Ramos (cell line): ENCODE results near the gene NOL9.

Experiments
- in situ Hi-C: fragments of 300-500 bp; cut with MboI; formaldehyde crosslinking; loops from one replicate; pipeline ENCODE4 v1.14.3; 2022; ENCODE audit warnings: low sequenced_read_pairs; ENCODE audit not compliant: unreplicated experiment

The NOL9 gene

GRCh38 chr1:6494627-6495026 lies 59.7 kb downstream of the NOL9 start:
- in situ Hi-C loops, result loop anchor here (25.0 kb wide), 2 partner anchors 143 to 718 kb away; no protein-coding TSS in a partner anchor

GRCh38 chr1:6493834-6494223 lies 60.5 kb downstream of the NOL9 start:
- in situ Hi-C loops, result loop anchor here (25.0 kb wide), 2 partner anchors 143 to 718 kb away; no protein-coding TSS in a partner anchor

GRCh38 chr1:6491966-6492365 lies 62.3 kb downstream of the NOL9 start:
- in situ Hi-C loops, result loop anchor here (25.0 kb wide), 2 partner anchors 145 to 720 kb away; no protein-coding TSS in a partner anchor

- in situ Hi-C loops, result loop anchor here (25.0 kb wide), 2 partner anchors 146 to 721 kb away; no protein-coding TSS in a partner anchor
Measured at GRCh38 chr1:6491480-6491962, 62.8 kb downstream of the NOL9 start, which contains the start of gene PLEKHG5. Gene PLEKHG5, minus strand, starts transcription at chr1:6491667. Its CDS starts 14,096 bp downstream, at chr1:6477571.

GRCh38 chr1:6491081-6491449 lies 63.2 kb downstream of the NOL9 start:
- in situ Hi-C loops, result loop anchor here (25.0 kb wide), 2 partner anchors 146 to 721 kb away; no protein-coding TSS in a partner anchor

- in situ Hi-C loops, result loop anchor here (25.0 kb wide), 2 partner anchors 147 to 722 kb away; no protein-coding TSS in a partner anchor
Measured at GRCh38 chr1:6490181-6491080, 63.9 kb downstream of the NOL9 start.

GRCh38 chr1:6489799-6490180 lies 64.5 kb downstream of the NOL9 start:
- in situ Hi-C loops, result loop anchor here (25.0 kb wide), 2 partner anchors 148 to 723 kb away; no protein-coding TSS in a partner anchor

- in situ Hi-C loops, result loop anchor here (25.0 kb wide), 2 partner anchors 148 to 723 kb away; no protein-coding TSS in a partner anchor
Measured at GRCh38 chr1:6489383-6489765, 64.9 kb downstream of the NOL9 start.

GRCh38 chr1:6488602-6489382 lies 65.5 kb downstream of the NOL9 start:
- in situ Hi-C loops, result loop anchor here (25.0 kb wide), 2 partner anchors 149 to 724 kb away; no protein-coding TSS in a partner anchor

GRCh38 chr1:6487804-6488484 lies 66.4 kb downstream of the NOL9 start:
- in situ Hi-C loops, result loop anchor here (25.0 kb wide), 2 partner anchors 149 to 724 kb away; no protein-coding TSS in a partner anchor

- in situ Hi-C loops, result loop anchor here (25.0 kb wide), 2 partner anchors 151 to 726 kb away; no protein-coding TSS in a partner anchor
Measured at GRCh38 chr1:6486433-6487011, 67.8 kb downstream of the NOL9 start.

GRCh38 chr1:6485168-6486101 lies 68.9 kb downstream of the NOL9 start:
- in situ Hi-C loops, result loop anchor here (25.0 kb wide), 2 partner anchors 152 to 727 kb away; no protein-coding TSS in a partner anchor

GRCh38 chr1:6484826-6485167 lies 69.5 kb downstream of the NOL9 start:
- in situ Hi-C loops, result loop anchor here (25.0 kb wide), 2 partner anchors 153 to 728 kb away; no protein-coding TSS in a partner anchor

GRCh38 chr1:6483761-6484117 lies 70.6 kb downstream of the NOL9 start:
- in situ Hi-C loops, result loop anchor here (25.0 kb wide), 2 partner anchors 154 to 729 kb away; no protein-coding TSS in a partner anchor

- in situ Hi-C loops, result loop anchor here (25.0 kb wide), 2 partner anchors 154 to 729 kb away; no protein-coding TSS in a partner anchor
Measured at GRCh38 chr1:6483017-6483760, 71.1 kb downstream of the NOL9 start.

GRCh38 chr1:6481820-6482219 lies 72.5 kb downstream of the NOL9 start:
- in situ Hi-C loops, result loop anchor here (25.0 kb wide), 2 partner anchors 155 to 730 kb away; no protein-coding TSS in a partner anchor
